Endothelial cell of umbilical vein (primary cell): Measurements from ENCODE around the gene TAAR9. TPM values are rescaled to one million over a fixed set of nuclear protein-coding genes. Genes with fewer than 3 reads are reported as not detected.

Experiments
- BruUV-seq: library from RNA; stranded (reverse); fragments of 400-500 nt; replicated peaks from 2 replicates; lab custom pipeline; 2021; lab: Mats Ljungman, UMichigan
- CTCF ChIA-PET: fragments of 300-600, 350-600 bp; sonication (Branson Sonifier 250); formaldehyde crosslinking; loops from one replicate; lab custom pipeline; 2021; ENCODE audit warnings: antibody characterized with exemption, inconsistent platforms; lab: Charles Lee
- POLR2A ChIA-PET: fragments of 300-600, 350-600 bp; sonication (Branson Sonifier 250); formaldehyde crosslinking; loops from one replicate; lab custom pipeline; 2021; ENCODE audit warnings: antibody characterized with exemption, inconsistent platforms; lab: Charles Lee
- DNase-seq: peaks from one replicate; pipeline ENCODE4 v3.0.0-alpha.2; 2011; ENCODE audit warnings: low read depth, low spot score
- FAIRE-seq: peaks from 2 replicates; lab custom pipeline; 2011; peaks lifted over from hg19 to GRCh38; lab: Jason Lieb, UNC
- H2AFZ ChIP-seq: 2 replicates; pipeline ENCODE4 v1.6.0; 2012; ENCODE audit warnings: low read depth, low read length, control low read depth, inconsistent platforms
- H3K27ac ChIP-seq: 2 replicates; pipeline ENCODE4 v1.5.1; 2011; ENCODE audit warnings: low read depth, mild to moderate bottlenecking, control low read depth, low read length, moderate library complexity; ENCODE audit not compliant: insufficient read depth
- H3K27me3 ChIP-seq, 2 experiments: 2 replicates each; pipeline versions ENCODE4 v1.6.0 to v1.6.1; 2011; ENCODE audit warnings: low read length in 2 of 2, mixed read lengths in 1 of 2; ENCODE audit not compliant: control insufficient read depth in 2 of 2, insufficient read depth in 2 of 2
- H3K36me3 ChIP-seq, 2 experiments: 2 replicates in 1 of 2; 3 replicates in 1 of 2; pipeline ENCODE4 v1.5.1; 2011; ENCODE audit warnings: low read length in 2 of 2, mild to moderate bottlenecking in 1 of 2, moderate library complexity in 1 of 2; ENCODE audit not compliant: control insufficient read depth in 2 of 2, insufficient read depth in 2 of 2; ENCODE audit errors: extremely low read depth in 1 of 2
- H3K4me1 ChIP-seq: 3 replicates; pipeline ENCODE4 v1.5.1; 2011; ENCODE audit warnings: mild to moderate bottlenecking, low read length; ENCODE audit not compliant: control insufficient read depth, insufficient read depth; ENCODE audit errors: extremely low read depth
- H3K4me2 ChIP-seq: 2 replicates; pipeline ENCODE4 v1.6.1; 2011; ENCODE audit warnings: low read length, control low read depth, mixed read lengths; ENCODE audit not compliant: insufficient read depth
- H3K4me3 ChIP-seq, 3 experiments: fragments of 200-600 bp in 1 of 3; sonication (generic), shearing (Covaris generic) in 1 of 3; replicated peaks in 1 of 3; 2 replicates each; pipeline ENCODE4 v1.5.1; 2011 to 2016; ENCODE audit warnings: control low read depth in 3 of 3, low read length in 3 of 3, mild to moderate bottlenecking in 2 of 3, inconsistent platforms in 1 of 3, low read depth in 1 of 3, moderate library complexity in 1 of 3; ENCODE audit not compliant: insufficient read depth in 1 of 3
- H3K79me2 ChIP-seq: 2 replicates; pipeline ENCODE4 v1.6.0; 2012; ENCODE audit warnings: low read length, inconsistent platforms; ENCODE audit not compliant: control insufficient read depth, insufficient read depth
- H3K9ac ChIP-seq: replicated peaks from 2 replicates; pipeline ENCODE3; 2011; ENCODE audit warnings: low read length, control low read depth; ENCODE audit not compliant: insufficient read depth; ENCODE audit errors: extremely low read depth
- H3K9me1 ChIP-seq: replicated peaks from 3 replicates; pipeline ENCODE4 v1.6.0; 2011; ENCODE audit warnings: mild to moderate bottlenecking, low read length; ENCODE audit not compliant: control insufficient read depth, insufficient read depth; ENCODE audit errors: extremely low read depth
- H3K9me3 ChIP-seq: replicated peaks from 2 replicates; pipeline ENCODE4 v1.5.1; 2012; ENCODE audit warnings: low read length, inconsistent platforms; ENCODE audit not compliant: control insufficient read depth, insufficient read depth
- H4K20me1 ChIP-seq: replicated peaks from 2 replicates; pipeline ENCODE3; 2011; ENCODE audit warnings: mild to moderate bottlenecking, low read length; ENCODE audit not compliant: control insufficient read depth, insufficient read depth; ENCODE audit errors: extremely low read depth
- CTCF ChIP-seq, 2 donors: IDR thresholded peaks; 1 replicate in 1 of 2; 2 replicates in 1 of 2; pipeline ENCODE4 v1.5.1; 2011; ENCODE audit warnings: low read length in 2 of 2, mild to moderate bottlenecking in 2 of 2, moderate library complexity in 2 of 2, control low read depth in 1 of 2, inconsistent platforms in 1 of 2, low read depth in 1 of 2; ENCODE audit not compliant: insufficient read depth in 1 of 2; ENCODE audit errors: extremely low read depth in 1 of 2
- EZH2 ChIP-seq: IDR thresholded peaks from 2 replicates; pipeline ENCODE4 v1.6.1; 2012; ENCODE audit warnings: borderline replicate concordance, low read depth, mild to moderate bottlenecking, moderate library complexity, low read length, inconsistent platforms; ENCODE audit not compliant: severe bottlenecking
- FOS ChIP-seq: IDR thresholded peaks from 2 replicates; pipeline ENCODE4 v1.6.1; 2011; ENCODE audit warnings: mild to moderate bottlenecking, low read length, moderate library complexity, borderline replicate concordance; ENCODE audit not compliant: insufficient read depth
- GATA2 ChIP-seq: IDR thresholded peaks from 2 replicates; pipeline ENCODE4 v1.7.0; 2011; ENCODE audit warnings: low read depth, mild to moderate bottlenecking, moderate library complexity, mixed read lengths, low read length; ENCODE audit not compliant: insufficient read length, insufficient read depth
- JUN ChIP-seq: IDR thresholded peaks from 2 replicates; pipeline ENCODE4 v1.6.1; 2011; ENCODE audit warnings: borderline replicate concordance, low read depth; ENCODE audit not compliant: insufficient read length, insufficient read depth
- MAX ChIP-seq: IDR thresholded peaks from 2 replicates; pipeline ENCODE4 v1.6.1; 2011; ENCODE audit not compliant: insufficient read depth, insufficient read length
- MYC ChIP-seq: IDR thresholded peaks from one replicate; pipeline ENCODE4 v1.6.1; 2011; ENCODE audit warnings: mild to moderate bottlenecking, low read depth, low read length
- POLR2A ChIP-seq: IDR thresholded peaks from 2 replicates; pipeline ENCODE4 v1.6.1; 2012; ENCODE audit warnings: low read depth, mild to moderate bottlenecking, control low read depth, low read length
- POLR2AphosphoS5 ChIP-seq: IDR thresholded peaks from 2 replicates; pipeline ENCODE4 v1.6.1; 2012; ENCODE audit warnings: low read depth, mild to moderate bottlenecking, control low read depth, low read length, moderate library complexity; ENCODE audit not compliant: insufficient read depth
- dilution Hi-C: fragments of 300-500 bp; cut with MboI; formaldehyde crosslinking; loops from one replicate; pipeline ENCODE4 v1.15.0; 2019; ENCODE audit warnings: low sequenced_read_pairs; ENCODE audit not compliant: extremely low pct_ligation_motif_present
- intact Hi-C: fragments of 100-400 bp; cut with micrococcal nuclease; formaldehyde crosslinking; loops from one replicate; pipeline ENCODE4 v1.10.0; 2022
- polyA plus RNA-seq, 4 experiments: library from polyadenylated mRNA; depleted of rRNA in 3 of 4; stranded (reverse) in 3 of 4; unstranded in 1 of 4; fragments of >200 nt; gene quantifications; 2 replicates each; pipeline versions ENCODE4 v1.2.1 to v1.2.3, GENCODE V29; 2011 to 2012; ENCODE audit warnings: missing spikeins in 1 of 4
- total RNA-seq: library from RNA; stranded (reverse); gene quantifications from 2 replicates; pipeline ENCODE4 v1.2.3, GENCODE V29; 2021

Gene TAAR9
- total and polyA plus RNA-seq, 2 donors (not counting 3 experiments of a cell fraction or from before 2014, with no cell fraction given): not detected

GRCh38 chr6:132548746-132549463 is 10.8 kb downstream of the TAAR9 start:
- Histone ChIP-seq H3K36me3 (no peaks in the 10 kb centered on the region), H3K27me3 (peaks cover 6 to 8% of the 10 kb centered on the region in 2 experiments), H3K4me2 (no peak overlapping the region), H3K9ac (no peak overlapping the region), H3K4me3 (no peak overlapping the region), H4K20me1 (no peaks in the 10 kb centered on the region), H3K27ac (no peak overlapping the region), H2AFZ (no peak overlapping the region), H3K4me1 (no peaks in the 10 kb centered on the region), H3K79me2 (no peaks in the 10 kb centered on the region), H3K9me1 (no peaks in the 10 kb centered on the region), H3K9me3 (no peaks in the 10 kb centered on the region)
- no TSS peak for BruUV-seq
- dilution Hi-C loops (no loop called here), intact Hi-C loops (no loop called here)
- TF ChIP-seq MYC: no peak
- TF ChIP-seq FOS: no peak
- no peak for TF ChIP-seq JUN
- no peak for TF ChIP-seq POLR2AphosphoS5
- TF ChIP-seq GATA2: no peak
- no peak for TF ChIP-seq CTCF (IDR thresholded peaks at IDR 0.05; ENCODE audit: extremely low read depth in 1 of 2, insufficient read depth in 1 of 2, low read depth in 1 of 2, low read length in 2 of 2)
- TF ChIP-seq EZH2: no peak
- no peak for TF ChIP-seq POLR2A
- TF ChIP-seq MAX: no peak
- DNase-seq: no peak
- FAIRE-seq: no peak
- CTCF ChIA-PET: no interaction called here
- POLR2A ChIA-PET: no interaction called here
